Measurements from ENCODE around the gene TNIK. TPM values are rescaled to one million over a fixed set of nuclear protein-coding genes. Genes with fewer than 3 reads are reported as not detected.

TNIK gene
- total RNA-seq, 6 experiments from 2014 or later = 10.6 to 17.2 (median 11.8) TPM

GRCh38 chr3:171402281-171402680 is 57.9 kb downstream of the TNIK start:
- no peak for DNase-seq
- no peaks in the 10 kb centered on the region for H3K9me3 Mint-ChIP-seq

GRCh38 chr3:171401432-171401831 is 58.8 kb downstream of the TNIK start:
- no peak for TF ChIP-seq CTCF (IDR thresholded peaks at IDR 0.05)
- Mint-ChIP-seq H3K4me1 (ENCODE audit: low read depth) (peaks cover 16% of the 10 kb centered on the region), H3K4me3 (no peak overlapping the region), H3K36me3 (ENCODE audit: low read depth) (peaks cover 9% of the 10 kb centered on the region; the same call in 1 of the 2 replicates), H3K27ac (no peak overlapping the region), H3K27me3 (ENCODE audit: insufficient read depth) (no peaks in the 10 kb centered on the region), H3K9me3 (no peaks in the 10 kb centered on the region)
- DNase-seq = no peak

More at GRCh38 chr3:171402281-171402680, 57.9 kb downstream of the TNIK start:
- Mint-ChIP-seq H3K27ac (no peak overlapping the region), H3K4me3 (no peak overlapping the region), H3K27me3 (ENCODE audit: insufficient read depth) (no peaks in the 10 kb centered on the region), H3K4me1 (ENCODE audit: low read depth) (peaks cover 16% of the 10 kb centered on the region), H3K36me3 (ENCODE audit: low read depth) (peaks cover 14% of the 10 kb centered on the region; the same call in 1 of the 2 replicates)
- TF ChIP-seq CTCF (IDR thresholded peaks at IDR 0.05) = no peak

GRCh38 chr3:171399842-171400241 is 60.4 kb downstream of the TNIK start:
- no peak for TF ChIP-seq CTCF (IDR thresholded peaks at IDR 0.05)
- Mint-ChIP-seq H3K4me1 (ENCODE audit: low read depth) (peaks cover 23% of the 10 kb centered on the region), H3K36me3 (ENCODE audit: low read depth) (peaks cover 9% of the 10 kb centered on the region; the same call in 1 of the 2 replicates), H3K27me3 (ENCODE audit: insufficient read depth) (no peaks in the 10 kb centered on the region), H3K27ac (no peak overlapping the region), H3K9me3 (no peaks in the 10 kb centered on the region), H3K4me3 (no peak overlapping the region)
- DNase-seq = no peak

GRCh38 chr3:171398343-171398742 is 61.9 kb downstream of the TNIK start:
- DNase-seq = no peak
- H3K4me3 Mint-ChIP-seq = no peak overlapping the region
- no peak for TF ChIP-seq CTCF (IDR thresholded peaks at IDR 0.05)
- H3K9me3 Mint-ChIP-seq = no peaks in the 10 kb centered on the region
- no peak overlapping the region for H3K27ac Mint-ChIP-seq
- peaks cover 18% of the 10 kb centered on the region for H3K4me1 Mint-ChIP-seq (ENCODE audit: low read depth)
- H3K27me3 Mint-ChIP-seq (ENCODE audit: insufficient read depth) = no peaks in the 10 kb centered on the region
- peaks cover 9% of the 10 kb centered on the region; the same call in 1 of the 2 replicates for H3K36me3 Mint-ChIP-seq (ENCODE audit: low read depth)

- no peak overlapping the region for H3K4me3 Mint-ChIP-seq
- H3K9me3 Mint-ChIP-seq = no peaks in the 10 kb centered on the region
- no peak for TF ChIP-seq CTCF (IDR thresholded peaks at IDR 0.05)
- no peak overlapping the region for H3K27ac Mint-ChIP-seq
- peaks cover 4% of the 10 kb centered on the region; the same call in 1 of the 2 replicates for H3K36me3 Mint-ChIP-seq (ENCODE audit: low read depth)
- H3K27me3 Mint-ChIP-seq (ENCODE audit: insufficient read depth) = no peaks in the 10 kb centered on the region
- peaks cover 23% of the 10 kb centered on the region for H3K4me1 Mint-ChIP-seq (ENCODE audit: low read depth)
- no peak for DNase-seq
Observed at GRCh38 chr3:171397089-171397488, 63.1 kb downstream of the TNIK start.

- Mint-ChIP-seq H3K9me3 (no peaks in the 10 kb centered on the region; the same call in 1 of the 2 replicates), H3K4me3 (no peak overlapping the region), H3K27me3 (ENCODE audit: insufficient read depth) (no peaks in the 10 kb centered on the region), H3K4me1 (ENCODE audit: low read depth) (peaks cover 23% of the 10 kb centered on the region), H3K27ac (no peak overlapping the region), H3K36me3 (ENCODE audit: low read depth) (peaks cover 12% of the 10 kb centered on the region)
- no peak for TF ChIP-seq CTCF (IDR thresholded peaks at IDR 0.05)
- no peak for DNase-seq
Observed at GRCh38 chr3:171396048-171396447, 64.2 kb downstream of the TNIK start.

All from HFFc6 (cell line).